Measurements from ENCODE around the gene SEM1.

DNA sequence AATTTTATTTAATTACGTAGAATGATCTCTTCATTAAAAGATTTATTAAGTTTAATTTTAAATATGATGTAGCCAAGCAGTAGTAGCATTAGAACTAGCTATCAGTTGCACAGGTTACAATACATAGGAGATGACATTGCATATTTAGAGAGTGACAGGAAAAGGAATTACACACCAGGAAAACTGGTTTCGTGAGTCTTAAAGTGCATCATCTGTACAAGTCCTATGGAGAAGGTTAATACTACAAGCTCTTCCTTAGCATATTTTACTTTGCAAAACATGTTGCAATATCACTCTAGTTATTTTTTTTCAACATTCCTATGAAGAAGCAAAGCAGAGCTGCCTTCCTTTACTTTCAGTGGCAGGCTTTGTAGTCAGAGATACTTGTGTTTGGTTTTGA lies 20.2 kb upstream of the SEM1 start:
- TF ChIP-seq, protein P1, sequence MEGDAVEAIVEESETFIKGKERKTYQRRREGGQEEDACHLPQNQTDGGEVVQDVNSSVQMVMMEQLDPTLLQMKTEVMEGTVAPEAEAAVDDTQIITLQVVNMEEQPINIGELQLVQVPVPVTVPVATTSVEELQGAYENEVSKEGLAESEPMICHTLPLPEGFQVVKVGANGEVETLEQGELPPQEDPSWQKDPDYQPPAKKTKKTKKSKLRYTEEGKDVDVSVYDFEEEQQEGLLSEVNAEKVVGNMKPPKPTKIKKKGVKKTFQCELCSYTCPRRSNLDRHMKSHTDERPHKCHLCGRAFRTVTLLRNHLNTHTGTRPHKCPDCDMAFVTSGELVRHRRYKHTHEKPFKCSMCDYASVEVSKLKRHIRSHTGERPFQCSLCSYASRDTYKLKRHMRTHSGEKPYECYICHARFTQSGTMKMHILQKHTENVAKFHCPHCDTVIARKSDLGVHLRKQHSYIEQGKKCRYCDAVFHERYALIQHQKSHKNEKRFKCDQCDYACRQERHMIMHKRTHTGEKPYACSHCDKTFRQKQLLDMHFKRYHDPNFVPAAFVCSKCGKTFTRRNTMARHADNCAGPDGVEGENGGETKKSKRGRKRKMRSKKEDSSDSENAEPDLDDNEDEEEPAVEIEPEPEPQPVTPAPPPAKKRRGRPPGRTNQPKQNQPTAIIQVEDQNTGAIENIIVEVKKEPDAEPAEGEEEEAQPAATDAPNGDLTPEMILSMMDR (IDR thresholded peaks at IDR 0.05) = no peak
- TF ChIP-seq POLR2A (IDR thresholded peaks at IDR 0.05) = no peak
